HepG2 (cell line): Measurements from ENCODE around the gene UFSP2.

Source experiments
- CTCF ChIP-seq: sonication (generic); formaldehyde crosslinking; IDR thresholded peaks from 2 replicates; pipeline ENCODE4 v1.5.0; 2020; ENCODE audit warnings: mild to moderate bottlenecking, missing genetic modification reagents, moderate library complexity
- HDAC1 ChIP-seq: sonication (generic); formaldehyde crosslinking; IDR thresholded peaks from 2 replicates; pipeline ENCODE4 v1.5.1; 2020; ENCODE audit warnings: mild to moderate bottlenecking, missing genetic modification reagents
- NFYC ChIP-seq: IDR thresholded peaks from 2 replicates; pipeline ENCODE4 v1.6.1; 2016; ENCODE audit warnings: missing genetic modification reagents, missing compliant biosample characterization
- POLR2AphosphoS2 ChIP-seq: IDR thresholded peaks from 2 replicates; pipeline ENCODE4 v1.6.1; 2011; ENCODE audit warnings: low read depth, low read length, improper control_type of control experiment
- RAD21 ChIP-seq: fragments of 450-650 bp; formaldehyde crosslinking; IDR thresholded peaks from 2 replicates; pipeline ENCODE4 v1.5.0; 2020; ENCODE audit warnings: mild to moderate bottlenecking
- YY1 ChIP-seq: IDR thresholded peaks from 2 replicates; pipeline ENCODE4 v1.6.1; 2011; ENCODE audit warnings: low read length, low read depth, moderate library complexity, mild to moderate bottlenecking; ENCODE audit not compliant: insufficient read depth, insufficient replicate concordance
- ZNF773 ChIP-seq: sonication (generic); formaldehyde crosslinking; IDR thresholded peaks from 2 replicates; pipeline ENCODE4 v1.4.0; 2020; ENCODE audit warnings: missing genetic modification reagents, borderline replicate concordance

- no peak for TF ChIP-seq CTCF
- no peak for TF ChIP-seq YY1
- no peak for TF ChIP-seq NFYC (CRISPR knock-in tag)
- TF ChIP-seq POLR2AphosphoS2, result no peak
- TF ChIP-seq RAD21 (CRISPR knock-in tag), result no peak
- no peak for TF ChIP-seq ZNF773 (CRISPR knock-in tag)
- TF ChIP-seq HDAC1 (CRISPR knock-in tag), result no peak
Measured at GRCh38 chr4:185369731-185370130, 56.0 kb downstream of the UFSP2 start.
